Adrenal gland (tissue), 5 donors: ENCODE data around the gene BCL2A1.

ENCODE experiments used
- POLR2A ChIP-seq, 2 donors: fragments of 450-650 bp; IDR thresholded peaks; one replicate each; pipeline ENCODE4 v1.6.1; 2017; ENCODE audit warnings: antibody characterized with exemption in 2 of 2, mild to moderate bottlenecking in 2 of 2, moderate library complexity in 1 of 2
- TF ChIP-seq, protein P1 (sequence below), 6 experiments: fragments of 450-650 bp in 4 of 6; fragments of 200-600 bp in 2 of 6; sonication (generic) in 1 of 6; IDR thresholded peaks; 1 replicate in 5 of 6; 2 replicates in 1 of 6; pipeline versions ENCODE4 v1.5.1 to v1.8.0; 2016 to 2021; ENCODE audit warnings: antibody characterized with exemption in 6 of 6, mild to moderate bottlenecking in 2 of 6, moderate library complexity in 1 of 6
- donor health status: DM: no; HTN: no; CAD: no.

DNA sequence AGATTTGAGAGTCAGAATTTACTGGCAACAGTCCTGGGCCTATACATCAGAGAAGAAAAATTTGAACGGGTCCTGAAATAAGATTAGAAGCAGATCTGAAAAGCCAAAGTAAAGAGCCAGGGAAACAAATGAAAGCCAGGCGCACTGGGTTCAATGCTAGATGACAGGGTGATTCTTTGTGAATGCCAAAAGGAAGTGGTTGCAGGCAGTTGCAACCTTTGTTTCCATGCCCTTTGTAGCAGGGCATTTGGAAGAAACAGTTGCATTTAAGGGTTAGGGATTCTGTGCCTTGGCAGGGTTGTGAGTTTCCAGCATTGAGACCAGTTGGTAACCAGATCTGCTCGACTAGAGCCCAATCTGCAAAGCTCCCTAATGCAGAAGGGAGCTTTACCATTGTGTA lies 37.8 kb downstream of the BCL2A1 start:
- TF ChIP-seq, protein P1, sequence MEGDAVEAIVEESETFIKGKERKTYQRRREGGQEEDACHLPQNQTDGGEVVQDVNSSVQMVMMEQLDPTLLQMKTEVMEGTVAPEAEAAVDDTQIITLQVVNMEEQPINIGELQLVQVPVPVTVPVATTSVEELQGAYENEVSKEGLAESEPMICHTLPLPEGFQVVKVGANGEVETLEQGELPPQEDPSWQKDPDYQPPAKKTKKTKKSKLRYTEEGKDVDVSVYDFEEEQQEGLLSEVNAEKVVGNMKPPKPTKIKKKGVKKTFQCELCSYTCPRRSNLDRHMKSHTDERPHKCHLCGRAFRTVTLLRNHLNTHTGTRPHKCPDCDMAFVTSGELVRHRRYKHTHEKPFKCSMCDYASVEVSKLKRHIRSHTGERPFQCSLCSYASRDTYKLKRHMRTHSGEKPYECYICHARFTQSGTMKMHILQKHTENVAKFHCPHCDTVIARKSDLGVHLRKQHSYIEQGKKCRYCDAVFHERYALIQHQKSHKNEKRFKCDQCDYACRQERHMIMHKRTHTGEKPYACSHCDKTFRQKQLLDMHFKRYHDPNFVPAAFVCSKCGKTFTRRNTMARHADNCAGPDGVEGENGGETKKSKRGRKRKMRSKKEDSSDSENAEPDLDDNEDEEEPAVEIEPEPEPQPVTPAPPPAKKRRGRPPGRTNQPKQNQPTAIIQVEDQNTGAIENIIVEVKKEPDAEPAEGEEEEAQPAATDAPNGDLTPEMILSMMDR (IDR thresholded peaks at IDR 0.05) = no peak
- TF ChIP-seq POLR2A (IDR thresholded peaks at IDR 0.05) = no peak
